Prostate gland (tissue), 2 donors: ENCODE data around the gene RGL1.

Source experiments
- CTCF ChIP-seq, 4 experiments: fragments of 200-600 bp in 2 of 4; fragments of 450-650 bp in 2 of 4; sonication (generic) in 2 of 4; IDR thresholded peaks; 1 replicate in 3 of 4; 2 replicates in 1 of 4; pipeline ENCODE4 v1.5.1; 2016 to 2019; ENCODE audit warnings: antibody characterized with exemption in 4 of 4, mild to moderate bottlenecking in 2 of 4, moderate library complexity in 2 of 4
- POLR2AphosphoS5 ChIP-seq: sonication (generic); formaldehyde crosslinking; IDR thresholded peaks from one replicate; pipeline ENCODE4 v1.6.1; 2017; ENCODE audit warnings: antibody characterized with exemption

- TF ChIP-seq CTCF (IDR thresholded peaks at IDR 0.05): no peak
- no peak for TF ChIP-seq POLR2AphosphoS5
Measured at GRCh38 chr1:183800449-183800848, 4.5 kb upstream of the RGL1 start.
